ENCODE data around the gene DCAF10. TPM values are rescaled to one million over a fixed set of nuclear protein-coding genes. Genes with fewer than 3 reads are reported as not detected.

Gene DCAF10
- total and polyA plus RNA-seq, 4 donors: 9.7 to 22.2 (median 15.3) TPM

GRCh38 chr9:37836386-37836785 lies 35.8 kb downstream of the DCAF10 start (continued):
- no peak for TF ChIP-seq CTCF (IDR thresholded peaks at IDR 0.05; ENCODE audit: low read depth, low read length, missing input control)
- no peak for TF ChIP-seq HNF4A (conservative IDR thresholded peaks at IDR 0.05)
- no peak for TF ChIP-seq ATF3 (IDR thresholded peaks at IDR 0.05)

- Histone ChIP-seq H3K4me1 (ENCODE audit: control insufficient read depth in 4 of 4, insufficient read depth in 4 of 4, low read length in 3 of 4) (no peaks in the 10 kb centered on the region), H3K36me3 (ENCODE audit: control insufficient read depth in 4 of 4, insufficient read depth in 3 of 4, low read depth in 1 of 4, low read length in 3 of 4) (peaks cover 0 to 9% (median 4%) of the 10 kb centered on the region in 4 donors), H3K27ac (ENCODE audit: low read depth in 1 of 2, low read length in 2 of 2) (no peak overlapping the region), H3K9me3 (ENCODE audit: control insufficient read depth in 4 of 4, low read length in 3 of 4) (no peaks in the 10 kb centered on the region), H3K4me3 (ENCODE audit: low read depth in 1 of 3, low read length in 3 of 3) (no peak overlapping the region), H3K9ac (ENCODE audit: low read depth in 1 of 2, low read length in 2 of 2) (no peak overlapping the region), H3K27me3 (ENCODE audit: control insufficient read depth in 4 of 4, insufficient read depth in 4 of 4, low read length in 3 of 4) (no peaks in the 10 kb centered on the region)
- 97% methylated on average over 3 of the region's 3 CpGs for WGBS
- TF ChIP-seq REST (IDR thresholded peaks at IDR 0.05): no peak
- no peak for TF ChIP-seq YY1 (IDR thresholded peaks at IDR 0.05)
- no peak for TF ChIP-seq FOXA1 (IDR thresholded peaks at IDR 0.05)
- no peak for TF ChIP-seq RXRA (IDR thresholded peaks at IDR 0.05)
- no peak for TF ChIP-seq HNF4A (conservative IDR thresholded peaks at IDR 0.05)
- no peak for TF ChIP-seq EGR1 (IDR thresholded peaks at IDR 0.05; ENCODE audit: low read depth in 2 of 2)
- TF ChIP-seq GABPA (IDR thresholded peaks at IDR 0.05 in 1 of 2, conservative IDR thresholded peaks at IDR 0.05 in 1 of 2): no peak
- TF ChIP-seq RAD21 (IDR thresholded peaks at IDR 0.05): no peak
- no peak for TF ChIP-seq ATF3 (IDR thresholded peaks at IDR 0.05)
- no peak for TF ChIP-seq JUND (IDR thresholded peaks at IDR 0.05)
- no peak for TF ChIP-seq MAX (IDR thresholded peaks at IDR 0.05)
- TF ChIP-seq CTCF (IDR thresholded peaks at IDR 0.05; ENCODE audit: low read depth, low read length, missing input control): no peak
- no peak for TF ChIP-seq HNF4G (IDR thresholded peaks at IDR 0.05)
- no peak for TF ChIP-seq SP1 (IDR thresholded peaks at IDR 0.05)
- no peak for TF ChIP-seq TAF1 (conservative IDR thresholded peaks at IDR 0.05)
- DNase-seq (ENCODE audit: low spot score): no peak
Measured at GRCh38 chr9:37839496-37840461, 39.2 kb downstream of the DCAF10 start.

Measured in liver (tissue), 9 donors.